GM18520 (cell line): ENCODE measurements around the gene HCFC1.

Experiments used
- ATAC-seq: cut with Tn5 transposase; IDR thresholded peaks from one replicate; pipeline ENCODE4 v1.9.1; 2021; ENCODE audit not compliant: unreplicated experiment

HCFC1 gene

DNA sequence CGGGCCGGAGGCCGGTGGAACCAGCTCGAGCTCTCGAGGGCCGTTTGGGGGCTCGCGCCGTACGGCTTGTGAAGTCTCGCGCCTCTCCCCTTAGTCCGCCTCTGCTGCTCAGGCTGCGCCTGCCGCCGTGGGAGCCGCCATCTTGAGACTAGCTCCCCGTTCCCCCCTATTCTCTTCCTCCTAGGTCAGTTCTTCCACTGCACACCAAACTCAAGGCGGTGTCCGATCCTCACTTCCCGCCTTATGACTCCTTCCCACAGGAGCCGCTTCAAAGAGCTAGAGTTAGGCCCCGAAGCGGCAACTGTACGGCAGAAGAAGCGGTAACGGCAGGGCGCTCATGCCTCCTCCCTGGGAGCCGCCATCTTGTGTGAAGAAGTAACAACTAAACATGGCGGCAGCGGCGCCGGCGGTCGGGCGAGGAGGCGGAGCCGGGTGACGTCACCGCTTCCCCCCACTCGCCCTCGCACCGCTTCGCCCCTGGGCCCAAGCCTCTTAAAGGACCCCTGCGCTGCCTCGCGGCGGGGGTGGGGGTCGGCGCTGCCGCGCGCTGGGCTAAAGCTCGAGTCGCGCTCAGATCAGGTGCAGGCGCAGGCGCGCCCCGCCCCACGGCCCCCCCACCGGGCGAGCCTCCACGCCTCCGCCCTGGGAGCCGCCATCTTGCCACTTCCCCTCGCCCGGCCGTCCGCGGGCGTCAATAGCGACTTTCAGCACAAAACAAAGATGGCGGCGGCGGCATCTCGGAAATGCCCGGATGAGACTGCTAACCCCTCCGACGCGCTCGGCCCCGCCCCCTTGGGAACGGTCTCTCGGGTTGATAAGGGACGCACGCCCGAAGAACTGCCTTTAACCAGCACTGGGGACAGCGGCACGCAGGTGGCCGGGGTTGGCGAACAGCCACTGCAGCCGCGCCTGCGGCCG lies at the start of gene HCFC1:
TSS of gene HCFC1 (minus strand) at position 369 of the 918 bp plus-strand sequence. CDS start 978 bp downstream, outside the sequence.
- ATAC-seq: peak; percentile 29

GRCh38 chrX:154021131-154021611 lies 49.6 kb upstream of the HCFC1 start:
- no peak for ATAC-seq

DNA sequence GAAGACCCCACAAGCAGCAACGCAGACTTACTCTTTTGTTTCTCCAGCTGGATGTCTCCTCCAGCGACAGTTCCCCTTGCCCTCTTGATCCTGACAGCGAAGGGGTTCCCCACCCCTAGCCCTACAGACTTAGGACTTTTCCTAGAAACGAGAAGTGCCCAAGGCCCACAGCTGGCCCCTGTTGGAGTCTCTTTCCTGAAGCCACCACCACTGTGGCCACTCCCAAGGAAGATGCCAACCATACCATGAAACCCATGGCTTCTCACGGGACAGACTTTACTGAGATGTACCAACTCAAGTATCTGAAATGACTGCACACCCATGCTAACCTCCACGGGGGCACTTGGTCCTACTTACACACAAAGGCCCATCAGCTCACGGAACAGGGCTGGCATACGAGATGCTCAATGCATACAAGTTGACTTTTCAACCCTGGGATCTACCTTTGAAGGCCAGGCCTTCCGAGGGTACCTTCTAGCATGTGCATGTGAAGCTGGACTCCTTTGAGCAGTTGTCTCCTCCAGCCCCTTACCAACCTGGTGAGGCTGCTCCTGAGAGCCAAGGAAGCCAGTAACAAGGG lies 49.0 kb upstream of the HCFC1 start:
- ATAC-seq: no peak

DNA sequence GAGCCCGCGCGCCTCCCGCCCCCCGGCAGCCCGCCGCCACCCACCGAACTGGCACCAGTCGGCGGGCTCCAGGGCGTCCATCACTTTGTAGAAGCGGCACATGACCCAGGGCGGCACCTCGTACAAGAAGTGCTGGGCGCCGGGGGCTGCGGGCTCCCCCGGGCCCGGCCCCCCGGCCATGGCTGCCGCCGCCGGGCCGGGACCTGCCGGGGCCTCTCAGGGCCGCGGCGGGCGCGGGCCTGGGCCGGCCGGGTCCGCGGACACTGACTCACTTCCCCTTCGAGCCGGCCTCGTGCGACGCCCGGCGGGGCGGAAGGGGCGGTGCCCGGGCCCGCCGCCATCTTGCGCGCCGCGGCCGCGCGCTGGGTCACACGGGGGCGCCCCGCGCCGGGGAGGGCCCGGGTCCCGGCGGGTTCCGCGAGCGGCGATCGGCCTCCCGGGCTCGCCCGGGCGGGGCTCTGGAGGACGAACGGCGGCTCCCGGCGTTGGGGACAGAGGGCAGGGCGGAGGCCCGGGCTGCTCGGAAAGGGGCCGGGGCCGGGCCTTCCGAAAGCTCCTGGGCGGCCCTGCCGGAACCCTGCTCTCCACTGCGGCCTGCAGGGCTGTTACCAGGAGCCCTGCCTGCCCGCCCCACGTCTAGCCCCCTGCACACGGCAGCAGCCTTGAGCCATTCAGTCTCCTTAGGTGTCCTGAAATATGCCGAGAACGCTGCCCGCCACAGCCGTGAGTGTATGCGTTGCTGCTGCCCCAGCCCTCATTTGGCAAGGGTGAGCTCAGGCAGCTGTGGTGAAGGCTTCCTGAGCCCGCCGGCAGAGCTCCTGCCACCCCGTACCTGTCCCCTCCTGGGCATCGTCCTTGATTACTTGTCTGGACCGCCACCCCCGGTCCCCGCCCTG lies 48.3 kb upstream of the HCFC1 start, which contains the start of gene IRAK1:
TSS of gene IRAK1 (minus strand) at position 270 of the 896 bp plus-strand sequence. CDS start at position 180, 90 bp downstream.
- peak; percentile 62 for ATAC-seq

DNA sequence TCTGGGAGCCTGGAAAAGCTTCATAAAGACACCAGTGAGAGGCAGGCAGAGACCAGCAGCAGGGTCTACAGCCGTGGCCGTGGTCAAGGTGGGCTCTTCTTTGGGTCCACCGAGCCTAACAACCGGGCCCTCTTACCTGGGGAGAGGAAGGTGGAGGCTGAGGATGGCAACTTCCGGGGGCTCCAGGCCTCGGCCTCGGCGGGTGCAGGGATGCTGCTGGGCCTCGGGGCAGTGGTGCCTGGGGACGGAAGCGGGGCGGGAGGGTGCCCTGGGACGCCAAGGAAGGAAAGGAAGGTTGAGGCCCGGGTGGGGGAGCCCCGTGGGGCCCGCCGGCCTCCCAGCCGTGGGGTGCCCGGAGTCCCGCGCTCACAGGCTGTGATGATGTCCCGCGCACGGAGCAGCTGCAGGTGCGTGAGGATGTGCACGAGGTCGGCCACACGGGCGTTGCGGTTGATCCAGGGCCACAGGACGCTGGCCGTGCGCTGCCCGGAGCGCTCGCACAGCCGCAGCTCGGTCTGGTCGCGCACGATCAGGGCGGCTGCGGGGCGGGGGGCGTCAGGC lies 47.5 kb upstream of the HCFC1 start:
- ATAC-seq: no peak

- ATAC-seq: no peak
Measured at GRCh38 chrX:154018518-154019060, 47.0 kb upstream of the HCFC1 start.

DNA sequence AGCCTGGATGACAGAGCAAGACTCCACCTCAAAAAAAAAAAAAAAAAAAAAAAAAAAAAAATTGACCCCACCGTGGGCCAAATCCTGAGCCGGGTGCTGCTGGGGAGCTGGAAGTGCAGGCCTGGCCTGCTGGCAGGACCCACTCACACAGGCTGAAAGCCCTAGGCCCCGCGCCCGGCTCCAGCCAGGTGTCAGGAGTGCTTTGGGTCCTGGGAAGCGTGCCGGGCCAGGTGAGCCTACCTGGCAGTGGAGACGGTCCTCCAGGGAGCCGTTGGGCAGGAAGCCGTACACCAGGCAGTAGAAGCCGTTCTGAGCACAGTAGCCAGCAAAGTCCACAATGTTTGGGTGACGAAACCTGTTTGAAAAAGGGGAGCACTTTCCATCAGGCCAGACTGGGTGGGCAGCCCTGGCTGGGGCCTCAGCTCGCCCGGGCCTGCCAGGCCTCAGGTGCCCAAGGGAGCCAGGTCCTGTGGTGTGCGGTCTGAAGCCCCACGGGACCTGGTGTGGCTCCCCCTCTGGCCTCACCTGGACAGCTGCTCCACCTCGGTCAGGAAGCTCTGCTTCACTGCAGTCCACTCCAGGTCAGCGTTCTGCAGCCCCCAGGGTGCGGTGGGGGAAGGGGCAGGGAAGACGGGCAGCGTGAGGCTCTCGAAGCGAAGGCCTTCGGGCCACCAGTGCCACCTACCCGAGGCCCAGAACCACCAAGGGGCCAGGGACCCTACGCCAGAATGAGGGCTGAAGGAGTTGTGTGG lies 46.3 kb upstream of the HCFC1 start:
- ATAC-seq: no peak

DNA sequence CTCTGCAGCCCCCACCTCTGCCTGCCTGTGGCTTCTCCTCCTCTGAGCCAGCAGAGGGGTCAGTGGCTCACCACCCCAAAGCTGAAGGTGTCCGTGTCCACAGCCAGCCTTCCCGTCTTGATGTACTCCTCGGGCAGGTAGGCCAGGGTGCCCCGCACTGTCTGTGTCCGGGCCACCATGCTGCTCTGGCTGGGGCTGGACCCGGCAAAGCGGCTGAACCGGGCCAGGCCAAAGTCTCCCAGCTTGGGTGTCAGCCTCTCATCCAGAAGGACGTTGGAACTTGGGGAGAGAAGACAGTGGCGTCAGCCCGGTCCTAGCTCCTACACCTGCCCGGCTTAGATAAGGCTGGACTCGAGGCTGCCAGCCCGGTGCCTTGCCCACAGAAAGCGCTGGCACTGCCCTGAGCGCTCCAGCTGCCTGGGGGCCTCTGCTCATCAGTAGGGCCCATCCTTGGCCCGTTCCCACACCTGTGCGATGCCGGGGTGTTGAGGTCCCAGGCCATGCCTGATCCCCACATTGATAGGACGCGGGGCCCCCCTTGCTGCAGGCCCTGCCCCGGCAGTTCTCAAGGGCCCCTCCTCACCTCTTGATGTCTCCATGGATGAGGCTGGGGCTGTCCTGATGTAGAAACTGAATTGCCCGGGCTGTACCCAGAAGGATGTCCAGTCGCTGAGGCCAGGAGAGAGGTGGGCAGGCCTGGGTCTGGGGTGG lies 44.9 kb upstream of the HCFC1 start:
- ATAC-seq: no peak

DNA sequence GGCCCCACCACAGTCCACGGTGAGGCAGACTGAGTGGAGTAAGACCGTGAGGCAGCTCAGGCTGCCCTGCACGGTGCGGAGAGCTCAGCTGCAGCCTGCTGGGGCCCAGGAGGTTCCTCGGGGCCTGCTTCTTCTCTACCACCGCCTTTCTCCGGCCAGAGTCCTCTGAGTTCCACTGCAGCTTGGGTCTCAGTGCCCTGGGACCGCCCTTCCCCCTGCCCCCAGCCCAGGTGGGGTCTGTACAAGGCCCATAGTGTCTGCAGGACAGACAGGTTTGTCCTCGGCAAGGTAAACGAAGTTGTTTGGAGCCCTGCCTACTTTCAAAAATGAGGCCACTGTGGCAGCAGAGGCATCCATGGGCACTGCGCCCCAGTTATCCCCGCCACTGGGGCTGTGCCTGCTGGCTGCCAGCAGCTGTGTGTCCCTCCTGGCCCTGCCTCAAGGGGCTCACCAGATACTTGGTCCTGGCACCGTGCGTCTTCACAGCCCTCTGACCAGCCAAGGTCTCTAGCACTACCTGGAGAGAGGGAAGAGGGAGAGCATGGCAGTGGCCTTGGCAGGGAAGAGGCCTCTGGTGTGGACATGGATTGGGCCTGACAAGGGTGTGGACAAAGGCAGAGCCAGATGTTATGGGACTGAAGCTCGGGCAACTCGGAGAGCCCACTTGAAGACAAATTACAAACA lies 44.1 kb upstream of the HCFC1 start:
- ATAC-seq: no peak

DNA sequence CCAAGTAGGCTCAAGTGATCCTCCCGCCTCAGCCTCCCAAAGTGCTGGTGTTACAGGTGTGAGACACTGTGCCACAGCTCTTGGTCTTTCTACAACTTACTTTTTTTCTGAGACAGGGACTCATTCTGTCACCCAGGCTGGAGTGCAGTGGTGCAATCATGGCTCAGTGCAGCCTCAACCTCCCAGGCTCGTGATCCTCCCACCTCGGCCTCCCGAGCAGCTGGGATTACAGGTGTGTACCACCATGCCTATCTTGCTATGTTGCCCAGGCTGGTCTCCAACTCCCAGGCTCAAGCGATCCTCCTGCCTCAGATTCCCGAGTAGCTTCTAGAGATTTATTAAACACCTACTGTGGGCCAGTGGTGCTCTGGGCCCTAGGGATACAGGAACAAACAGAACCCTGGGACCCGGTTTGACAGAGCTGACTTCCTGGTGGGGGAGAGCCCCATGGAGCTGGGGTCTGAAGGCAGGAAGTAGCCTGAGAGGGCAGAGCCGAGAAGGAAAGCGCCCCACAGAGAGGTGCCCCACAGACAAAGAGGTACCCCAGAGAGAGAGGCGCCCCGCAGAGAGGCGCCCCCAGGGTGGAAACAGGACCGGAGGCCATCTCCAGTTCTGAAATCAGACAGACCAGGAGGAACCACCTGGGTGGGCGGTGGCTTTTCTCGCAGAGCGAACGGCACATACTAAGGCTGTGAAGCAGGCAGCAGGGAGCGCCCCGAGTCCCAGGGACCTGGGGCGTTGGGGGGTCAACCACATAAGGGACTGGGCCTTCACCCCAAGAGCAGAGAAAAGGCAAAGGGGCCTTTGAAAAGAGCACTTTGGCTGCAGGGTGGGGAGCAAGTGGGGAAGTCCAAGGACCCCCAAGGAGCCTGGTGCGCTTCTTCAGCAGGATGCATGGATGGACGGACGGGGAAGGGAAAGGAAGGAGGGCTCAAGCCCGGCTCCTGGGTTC lies 43.1 kb upstream of the HCFC1 start:
- ATAC-seq: no peak

DNA sequence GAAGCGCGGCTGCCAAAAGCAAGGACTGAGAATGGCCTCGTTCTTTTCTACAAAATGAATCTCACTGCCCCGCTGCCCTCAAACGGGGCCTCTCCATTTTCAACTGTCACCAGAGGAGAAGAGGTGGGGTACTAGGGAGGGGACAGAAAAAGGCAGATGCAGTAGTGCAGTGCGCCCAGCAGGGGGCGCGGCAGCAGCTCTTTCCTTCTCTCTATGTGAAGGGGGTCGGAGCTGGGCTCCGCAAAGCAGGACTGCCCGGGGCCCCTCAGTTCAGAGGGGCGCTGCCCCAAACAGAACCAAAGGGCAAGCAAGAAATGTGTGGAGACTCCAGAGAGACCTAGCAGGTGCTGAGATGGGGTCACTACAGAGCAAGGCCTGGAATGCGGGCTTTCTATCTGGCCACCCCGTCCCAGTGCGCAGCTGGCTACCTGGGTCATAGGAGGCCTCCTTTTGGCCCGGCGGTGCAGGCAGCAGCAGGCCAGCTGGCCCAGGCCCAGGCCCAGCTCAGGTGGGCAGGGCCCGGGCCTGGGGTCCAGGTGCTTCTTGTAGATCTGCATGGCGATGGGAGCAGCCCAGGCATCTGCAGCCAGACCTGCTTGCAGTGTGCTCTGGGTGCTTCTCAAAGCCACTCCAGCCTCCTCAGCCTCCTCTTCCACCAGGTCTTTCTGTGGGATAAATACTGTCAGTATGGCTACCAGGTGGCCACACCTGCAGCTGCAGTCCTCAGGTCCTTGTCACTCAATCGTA lies 42.2 kb upstream of the HCFC1 start:
- ATAC-seq: no peak

- no peak for ATAC-seq
Measured at GRCh38 chrX:154013001-154013421, 41.4 kb upstream of the HCFC1 start.

- ATAC-seq: no peak
Measured at GRCh38 chrX:154012336-154012991, 40.8 kb upstream of the HCFC1 start.

GRCh38 chrX:154011376-154012335 lies 40.0 kb upstream of the HCFC1 start:
- no peak for ATAC-seq
